Psoas muscle (tissue), 8 donors: ENCODE data around the gene RBFOX2. TPM values are rescaled to one million over a fixed set of nuclear protein-coding genes. Genes with fewer than 3 reads are reported as not detected.

Experiments used
- ATAC-seq, 4 donors: fragments of 200-7000 bp; cut with Tn5 transposase; one replicate each; pipeline ENCODE4 v1.9.1; 2020; ENCODE audit warnings: moderate library complexity in 3 of 4, mild to moderate bottlenecking in 2 of 4
- DNase-seq, 2 donors: peaks; one replicate each; pipeline ENCODE4 v3.0.0-alpha.2; 2020
- H3K27ac ChIP-seq: fragments of 200-600 bp; one replicate; pipeline ENCODE4 v1.8.0; 2022
- H3K27me3 ChIP-seq, 3 donors: fragments of 200-600 bp in 1 of 3; one replicate each; pipeline versions ENCODE4 v1.6.1 to v1.8.0; 2013 to 2022; ENCODE audit warnings: low read length in 2 of 3, mild to moderate bottlenecking in 2 of 3, moderate library complexity in 1 of 3; ENCODE audit not compliant: insufficient read depth in 3 of 3
- H3K36me3 ChIP-seq, 2 donors: fragments of 200-600 bp in 1 of 2; one replicate each; pipeline versions ENCODE4 v1.6.1 to v1.8.0; 2013 to 2022; ENCODE audit warnings: low read depth in 1 of 2, mild to moderate bottlenecking in 1 of 2, moderate library complexity in 1 of 2; ENCODE audit not compliant: insufficient read depth in 1 of 2
- H3K4me1 ChIP-seq: fragments of 200-600 bp; one replicate; pipeline ENCODE4 v1.8.0; 2022
- H3K4me3 ChIP-seq: fragments of 200-600 bp; one replicate; pipeline ENCODE4 v1.8.0; 2022; ENCODE audit warnings: mild to moderate bottlenecking
- H3K9me3 ChIP-seq: fragments of 200-600 bp; one replicate; pipeline ENCODE4 v1.8.0; 2022
- CTCF ChIP-seq: fragments of 200-600 bp; IDR thresholded peaks from one replicate; pipeline ENCODE4 v1.8.0; 2022; ENCODE audit warnings: antibody characterized with exemption
- WGBS, 3 donors: extraction: QIAGEN DNeasy Blood & Tissue Kit; methylation state at CpG; one replicate each; pipeline versions ENCODE4 v1.1.6 to v1.1.7; 2013; 5-methylcytosine and 5-hydroxymethylcytosine counted together
- intact Hi-C, 2 donors: fragments of 100-400 bp; cut with DNase I; formaldehyde crosslinking; loops; one replicate each; pipeline versions ENCODE4 v1.11.0 to v1.14.2; 2022
- polyA plus RNA-seq, 3 donors: library from polyadenylated mRNA; stranded (reverse); fragments of 200-250 nt; gene quantifications; one replicate each; pipeline ENCODE4 v1.2.3, GENCODE V29; 2013
- total RNA-seq, 4 donors: library from RNA; stranded (reverse); fragmentation: NEBNext Ultra II Directional in 2 of 4; extraction: Animal tissue kit (Norgen Biotek cat#: 25700) in 2 of 4; gene quantifications; one replicate each; pipeline versions ENCODE4 v1.2.1 to v1.2.4, GENCODE V29; 2021 to 2023
- donor health status: healthy with polysubstance abuse.
- donor health status: DM: no; HTN: no; CAD: no; lungs with moderate emphysema.
- donor health status: Bipolar disorder and iron deficiency.
- donor health status: healthy.
- donor health status: DM: yes; HTN: yes; CAD: no.
- donor health status: DM: no; HTN: no; CAD: no.
- donor health status: DM: no; HTN: no; CAD: no.
- donor health status: DM: yes; HTN: yes; CAD: no.

Gene RBFOX2
- total and polyA plus RNA-seq, 7 donors, result 7.7 to 50.4 (median 28.4) TPM

GRCh38 chr22:36008565-36008964, 20.1 kb downstream of the RBFOX2 start:
- no peaks in the 10 kb centered on the region for H3K36me3 ChIP-seq
- H3K4me3 ChIP-seq, result no peak overlapping the region
- H3K27me3 ChIP-seq, result no peaks in the 10 kb centered on the region
- H3K4me1 ChIP-seq, result peaks cover 14% of the 10 kb centered on the region
- no peak overlapping the region for H3K27ac ChIP-seq
- TF ChIP-seq CTCF, result no peak
- intact Hi-C loops, result loop anchor here in 1 of 2 donors (5.0 kb wide), 1 partner anchor 36 kb away; no protein-coding TSS in a partner anchor
- no peak for DNase-seq
- WGBS, 3 donors, result 79 to 86% (median 81%) methylated on average over 3 of the region's 3 CpGs
- no peaks in the 10 kb centered on the region for H3K9me3 ChIP-seq
- no peak for ATAC-seq

GRCh38 chr22:36008131-36008530, 20.5 kb downstream of the RBFOX2 start:
- Histone ChIP-seq H3K4me1 (peaks cover 14% of the 10 kb centered on the region), H3K27ac (no peak overlapping the region), H3K36me3 (no peaks in the 10 kb centered on the region), H3K9me3 (no peaks in the 10 kb centered on the region), H3K4me3 (no peak overlapping the region), H3K27me3 (no peaks in the 10 kb centered on the region)
- DNase-seq, result no peak
- intact Hi-C loops, result loop anchor here in 1 of 2 donors (5.0 kb wide), 1 partner anchor 36 kb away; no protein-coding TSS in a partner anchor
- no peak for ATAC-seq
- TF ChIP-seq CTCF, result no peak

GRCh38 chr22:36003972-36004674, 24.5 kb downstream of the RBFOX2 start:
- no peak for ATAC-seq
- intact Hi-C loops, result no loop called here
- WGBS, 3 donors, result 91 to 94% (median 93%) methylated on average over 9 of the region's 9 CpGs
- peaks cover 4% of the 10 kb centered on the region for H3K4me1 ChIP-seq
- no peaks in the 10 kb centered on the region for H3K9me3 ChIP-seq
- no peak for DNase-seq
- no peak overlapping the region for H3K4me3 ChIP-seq
- no peak overlapping the region for H3K27ac ChIP-seq
- H3K36me3 ChIP-seq, result no peaks in the 10 kb centered on the region
- TF ChIP-seq CTCF, result no peak
- no peaks in the 10 kb centered on the region for H3K27me3 ChIP-seq

- no peak for DNase-seq
- Histone ChIP-seq H3K4me3 (no peak overlapping the region), H3K4me1 (peaks cover 4% of the 10 kb centered on the region), H3K27ac (no peak overlapping the region), H3K27me3 (no peaks in the 10 kb centered on the region), H3K36me3 (no peaks in the 10 kb centered on the region), H3K9me3 (no peaks in the 10 kb centered on the region)
- WGBS, 3 donors, result 95 to 98% (median 97%) methylated on average over 5 of the region's 5 CpGs
- no peak for TF ChIP-seq CTCF
- no peak for ATAC-seq
- intact Hi-C loops, result no loop called here
Measured at GRCh38 chr22:36002718-36003260, 25.8 kb downstream of the RBFOX2 start.
